NCI-H1092 treated with DMSO at 0.1 percent for 48 hours (cell line): Measurements from ENCODE around the gene SNX24.
"Not testable (repeated sequence)": the region's sequence is repeated elsewhere in the genome, so short reads cannot be mapped to it uniquely, and the experiment has no call there.

ENCODE experiments used
- DNase-seq: peaks from one replicate; lab custom pipeline; 2025; lab: John Stamatoyannopoulos, UW

SNX24 gene

GRCh38 chr5:122967085-122967484, 121.7 kb downstream of the SNX24 start:
- DNase-seq: no peak

GRCh38 chr5:122967625-122968024, 122.2 kb downstream of the SNX24 start:
- DNase-seq: no peak

GRCh38 chr5:122968056-122968455, 122.6 kb downstream of the SNX24 start:
- DNase-seq: not testable (repeated sequence)

GRCh38 chr5:122971333-122971732, 125.9 kb downstream of the SNX24 start:
- no peak for DNase-seq

- no peak for DNase-seq
These were observed 127.5 kb downstream of the SNX24 start for GRCh38 chr5:122972877-122973276.

GRCh38 chr5:122973759-122974158, 128.3 kb downstream of the SNX24 start:
- not testable (repeated sequence) for DNase-seq

- not testable (repeated sequence) for DNase-seq
These were observed 128.8 kb downstream of the SNX24 start for GRCh38 chr5:122974251-122974650.

GRCh38 chr5:122977319-122977718, 131.9 kb downstream of the SNX24 start:
- DNase-seq: no peak

GRCh38 chr5:122978068-122978467, 132.7 kb downstream of the SNX24 start:
- DNase-seq: no peak

- no peak for DNase-seq
These were observed 133.4 kb downstream of the SNX24 start for GRCh38 chr5:122978644-122979297.

- DNase-seq: no peak
These were observed 136.4 kb downstream of the SNX24 start for GRCh38 chr5:122981846-122982245.

- DNase-seq: no peak
These were observed 137.0 kb downstream of the SNX24 start for GRCh38 chr5:122982376-122982775.

GRCh38 chr5:122984425-122984824, 139.0 kb downstream of the SNX24 start:
- DNase-seq: no peak

GRCh38 chr5:122985006-122985700, 139.7 kb downstream of the SNX24 start:
- no peak for DNase-seq

GRCh38 chr5:122985954-122986721, 140.7 kb downstream of the SNX24 start:
- no peak for DNase-seq

- DNase-seq: no peak
These were observed 150.7 kb downstream of the SNX24 start for GRCh38 chr5:122996091-122996490.

GRCh38 chr5:122997294-122997693, 151.9 kb downstream of the SNX24 start:
- DNase-seq: no peak

GRCh38 chr5:122999947-123000563, 154.6 kb downstream of the SNX24 start:
- no peak for DNase-seq

GRCh38 chr5:123000731-123001130, 155.3 kb downstream of the SNX24 start:
- DNase-seq: no peak

- DNase-seq: no peak
These were observed 156.4 kb downstream of the SNX24 start for GRCh38 chr5:123001808-123002207.

GRCh38 chr5:123007182-123007581, 161.8 kb downstream of the SNX24 start:
- no peak for DNase-seq

GRCh38 chr5:123007754-123008153, 162.3 kb downstream of the SNX24 start:
- DNase-seq: no peak

GRCh38 chr5:123012321-123012720, 166.9 kb downstream of the SNX24 start:
- no peak for DNase-seq
